NCI-H187 (cell line): ENCODE data around the gene ELOA2.
"Not testable (repeated sequence)": the region's sequence is repeated elsewhere in the genome, so short reads cannot be mapped to it uniquely, and the experiment has no call there.

Source experiments
- DNase-seq, 2 experiments: peaks; one replicate each; lab custom pipeline; 2025; lab: John Stamatoyannopoulos, UW

Gene ELOA2

DNA sequence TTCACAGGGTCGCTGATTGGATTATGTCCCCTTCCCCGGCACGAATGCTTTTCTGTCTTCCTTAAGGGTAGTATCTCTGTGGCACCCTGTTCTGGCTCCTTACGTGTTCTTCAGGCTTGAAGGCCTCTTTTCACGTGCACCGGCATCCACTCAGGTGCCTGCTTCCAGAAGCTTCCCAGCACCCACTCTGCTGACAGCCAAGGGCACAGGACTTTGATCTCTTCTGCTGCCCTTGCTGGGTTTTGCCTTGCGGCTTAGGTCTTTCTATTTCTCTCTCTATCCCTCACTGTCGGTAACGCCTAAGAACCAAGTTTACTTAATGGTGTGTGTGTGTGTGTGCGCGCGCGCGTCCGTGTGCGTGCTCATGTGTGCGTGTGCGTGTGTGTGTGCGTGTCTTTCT is 14.7 kb downstream of the ELOA2 start:
- DNase-seq: not testable (repeated sequence)

DNA sequence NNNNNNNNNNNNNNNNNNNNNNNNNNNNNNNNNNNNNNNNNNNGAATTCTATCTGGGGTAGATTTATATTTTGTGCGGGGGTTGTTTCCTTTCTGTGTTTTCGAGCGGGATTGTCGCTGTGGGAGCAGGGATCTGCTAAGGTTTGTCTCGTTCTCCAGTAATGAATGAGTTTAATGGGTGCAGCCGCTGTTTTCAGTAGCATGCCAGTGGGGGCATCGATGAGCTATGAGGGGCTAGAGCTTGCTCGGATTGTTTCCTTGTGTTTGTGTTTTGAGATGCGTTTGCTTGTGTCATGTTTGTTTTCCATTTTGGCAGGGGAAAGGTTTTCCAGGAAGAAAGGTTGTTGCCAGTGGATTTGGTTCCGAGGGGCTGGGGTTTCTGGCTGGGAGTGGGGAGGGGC is 15.6 kb downstream of the ELOA2 start:
- not testable (repeated sequence) for DNase-seq
